GM23338 (cell line): Measurements from ENCODE around the gene SLC17A7. TPM values are rescaled to one million over a fixed set of nuclear protein-coding genes. Genes with fewer than 3 reads are reported as not detected.

Experiments used
- ATAC-seq: fragments of 200-7000 bp; cut with Tn5 transposase; 3 replicates; pipeline ENCODE4 v1.9.1; 2020
- DNase-seq: peaks from one replicate; pipeline ENCODE4 v3.0.0-alpha.2; 2015; ENCODE audit warnings: low spot score
- H2AFZ ChIP-seq: fragments of 200-600 bp; sonication (generic); 2 replicates; pipeline ENCODE4 v1.8.0; 2016; ENCODE audit warnings: antibody characterized with exemption, mild to moderate bottlenecking, moderate library complexity
- H3F3A ChIP-seq: fragments of 200-600 bp; sonication (generic); replicated peaks from 2 replicates; pipeline ENCODE4 v1.8.0; 2017; ENCODE audit warnings: antibody characterized with exemption, mixed run types, low read depth
- H3K27ac ChIP-seq: fragments of 200-600 bp; sonication (generic); 2 replicates; pipeline ENCODE4 v1.6.1; 2016; ENCODE audit warnings: low read depth
- H3K27me3 ChIP-seq: fragments of 200-600 bp; sonication (generic); 2 replicates; pipeline ENCODE4 v1.8.0; 2016; ENCODE audit warnings: mild to moderate bottlenecking, mixed run types, moderate library complexity; ENCODE audit not compliant: insufficient read depth
- H3K36me3 ChIP-seq: fragments of 200-600 bp; sonication (generic); 2 replicates; pipeline ENCODE4 v1.8.0; 2016; ENCODE audit warnings: mild to moderate bottlenecking; ENCODE audit not compliant: insufficient read depth
- H3K4me1 ChIP-seq: fragments of 200-600 bp; sonication (generic); 2 replicates; pipeline ENCODE4 v1.8.0; 2016; ENCODE audit warnings: mild to moderate bottlenecking, moderate library complexity; ENCODE audit not compliant: insufficient read depth
- H3K4me2 ChIP-seq: fragments of 200-600 bp; sonication (generic); 2 replicates; pipeline ENCODE4 v1.7.1; 2017; ENCODE audit warnings: mixed run types
- H3K4me3 ChIP-seq: fragments of 200-600 bp; sonication (generic); 2 replicates; pipeline ENCODE4 v1.6.1; 2016; ENCODE audit warnings: mixed run types
- H3K79me2 ChIP-seq: fragments of 200-600 bp; sonication (generic); replicated peaks from 2 replicates; pipeline ENCODE4 v1.8.0; 2017; ENCODE audit warnings: mild to moderate bottlenecking; ENCODE audit not compliant: insufficient read depth
- H3K9me2 ChIP-seq: fragments of 200-600 bp; sonication (generic); 2 replicates; pipeline ENCODE4 v1.8.0; 2017; ENCODE audit not compliant: insufficient read depth
- H4K20me1 ChIP-seq: fragments of 200-600 bp; sonication (generic); replicated peaks from 2 replicates; pipeline ENCODE4 v1.8.0; 2017; ENCODE audit warnings: mild to moderate bottlenecking; ENCODE audit not compliant: insufficient read depth
- H3K27ac Mint-ChIP-seq: 2 replicates; pipeline ENCODE4 v1.8.0; 2020; ENCODE audit warnings: inconsistent platforms, mild to moderate bottlenecking, moderate library complexity, mixed read lengths
- H3K27me3 Mint-ChIP-seq: 3 replicates; pipeline ENCODE4 v1.8.0; 2022; ENCODE audit warnings: low read depth, mild to moderate bottlenecking, moderate library complexity, mixed read lengths, inconsistent platforms; ENCODE audit not compliant: insufficient read depth, poor library complexity
- H3K36me3 Mint-ChIP-seq: 3 replicates; pipeline ENCODE4 v1.8.0; 2021; ENCODE audit warnings: low read depth, mild to moderate bottlenecking, inconsistent platforms, moderate library complexity, mixed read lengths
- H3K4me1 Mint-ChIP-seq: 3 replicates; pipeline ENCODE4 v1.8.0; 2020; ENCODE audit warnings: mild to moderate bottlenecking, inconsistent platforms, mixed read lengths
- H3K4me3 Mint-ChIP-seq: 3 replicates; pipeline ENCODE4 v1.8.0; 2021; ENCODE audit warnings: moderate library complexity, mild to moderate bottlenecking, inconsistent platforms, mixed read lengths
- H3K9me3 Mint-ChIP-seq: 3 replicates; pipeline ENCODE4 v1.8.0; 2020; ENCODE audit warnings: moderate library complexity, mild to moderate bottlenecking, inconsistent platforms, mixed read lengths
- CREB1 ChIP-seq: fragments of 250-450 bp; sonication (Bioruptor Pico); IDR thresholded peaks from 2 replicates; pipeline ENCODE4 v1.5.0; 2020; ENCODE audit warnings: low read depth, mild to moderate bottlenecking, moderate library complexity
- CTCF ChIP-seq, 2 experiments: fragments of 200-600 bp in 1 of 2; sonication (generic) in 1 of 2; conservative IDR thresholded peaks; 2 replicates each; pipeline versions ENCODE4 v1.5.1 to v1.6.1; 2016 to 2017; ENCODE audit warnings: antibody characterized with exemption in 2 of 2, low read depth in 2 of 2, mild to moderate bottlenecking in 2 of 2, moderate library complexity in 1 of 2
- ETS1 ChIP-seq: IDR thresholded peaks from 2 replicates; pipeline ENCODE4 v1.6.1; 2016; ENCODE audit warnings: antibody characterized with exemption
- EZH2 ChIP-seq: fragments of 200-600 bp; sonication (generic); IDR thresholded peaks from one replicate; pipeline ENCODE4 v1.8.0; 2017; ENCODE audit warnings: antibody characterized with exemption, mild to moderate bottlenecking, low read depth; ENCODE audit not compliant: unreplicated experiment
- EZH2phosphoT487 ChIP-seq: fragments of 200-600 bp; sonication (generic); IDR thresholded peaks from one replicate; pipeline ENCODE4 v1.8.1; 2018; ENCODE audit warnings: antibody characterized with exemption; ENCODE audit not compliant: unreplicated experiment
- JUNB ChIP-seq: IDR thresholded peaks from one replicate; pipeline ENCODE4 v1.6.1; 2016; ENCODE audit warnings: antibody characterized with exemption; ENCODE audit not compliant: unreplicated experiment
- NANOG ChIP-seq: IDR thresholded peaks from 2 replicates; pipeline ENCODE4 v1.6.1; 2016; ENCODE audit warnings: antibody characterized with exemption, borderline replicate concordance
- POLR2AphosphoS5 ChIP-seq: IDR thresholded peaks from 2 replicates; pipeline ENCODE4 v1.6.1; 2016; ENCODE audit warnings: antibody characterized with exemption, low read depth
- REST ChIP-seq: IDR thresholded peaks from one replicate; pipeline ENCODE4 v1.6.1; 2018; ENCODE audit warnings: antibody characterized with exemption; ENCODE audit not compliant: unreplicated experiment
- STAT1 ChIP-seq: IDR thresholded peaks from one replicate; pipeline ENCODE4 v1.6.1; 2016; ENCODE audit warnings: antibody characterized with exemption; ENCODE audit not compliant: unreplicated experiment
- ZNF114 ChIP-seq: fragments of 250-450 bp; sonication (Bioruptor Pico); IDR thresholded peaks from 2 replicates; pipeline ENCODE4 v1.5.0; 2020; ENCODE audit warnings: mild to moderate bottlenecking, moderate library complexity
- ZNF331 ChIP-seq: fragments of 250-450 bp; sonication (Bioruptor Pico); IDR thresholded peaks from 2 replicates; pipeline ENCODE4 v1.5.0; 2020; ENCODE audit warnings: low read depth, mild to moderate bottlenecking, moderate library complexity
- polyA plus RNA-seq: library from polyadenylated mRNA; unstranded; fragments of >200 nt; fragmentation: Nextera tagmentation; extraction: Ambion mirVana; gene quantifications from 2 replicates; pipeline ENCODE4 v1.2.1, GENCODE V29; 2016
- total RNA-seq: library from RNA; depleted of rRNA; stranded (reverse); fragments of >200 nt; shearing (Covaris generic); gene quantifications from 2 replicates; pipeline ENCODE4 v1.2.3, GENCODE V29; 2014

Gene SLC17A7
- total and polyA plus RNA-seq, 2 experiments from 2014 or later: 0.90 to 1.5 TPM

- H3F3A ChIP-seq: 0 out of 2 replicates have a peak, but pooled peaks cover 3% of the 10 kb centered on the region
- no peaks in the 10 kb centered on the region for H4K20me1 ChIP-seq
- Mint-ChIP-seq H3K4me3 (no peak overlapping the region), H3K9me3 (peaks cover 5% of the 10 kb centered on the region; the same call in 1 of the 3 replicates), H3K27ac (no peak overlapping the region), H3K4me1 (peaks cover 2% of the 10 kb centered on the region; the same call in 1 of the 3 replicates), H3K27me3 (peaks cover 4% of the 10 kb centered on the region), H3K36me3 (no peaks in the 10 kb centered on the region; the same call in 1 of the 3 replicates)
- no peaks in the 10 kb centered on the region for H3K27me3 ChIP-seq
- H3K4me2 ChIP-seq: no peak overlapping the region
- no peaks in the 10 kb centered on the region for H3K36me3 ChIP-seq
- H3K4me3 ChIP-seq: no peak overlapping the region
- ATAC-seq (no peak), DNase-seq (no peak)
- H3K79me2 ChIP-seq: no peaks in the 10 kb centered on the region
- H3K27ac ChIP-seq: no peak overlapping the region
- no peak for TF ChIP-seq EZH2
- TF ChIP-seq CTCF (conservative IDR thresholded peaks at IDR 0.05; ENCODE audit: low read depth in 2 of 2): no peak
- TF ChIP-seq ZNF114 (CRISPR knock-in tag): no peak
- no peak for TF ChIP-seq CREB1 (CRISPR knock-in tag)
- no peak for TF ChIP-seq JUNB
- H2AFZ ChIP-seq: no peak overlapping the region
- no peaks in the 10 kb centered on the region for H3K4me1 ChIP-seq
- H3K9me2 ChIP-seq: no peaks in the 10 kb centered on the region
Measured at GRCh38 chr19:49383599-49383998, 57.7 kb downstream of the SLC17A7 start.

GRCh38 chr19:49382639-49383038 lies 58.7 kb downstream of the SLC17A7 start:
- H2AFZ ChIP-seq: no peak overlapping the region
- H3K27me3 ChIP-seq: no peaks in the 10 kb centered on the region
- no peak overlapping the region for H3K4me3 ChIP-seq
- H3K9me3 Mint-ChIP-seq: peaks cover 5% of the 10 kb centered on the region; the same call in 1 of the 3 replicates
- 0 out of 2 replicates have a peak, but pooled peaks cover 3% of the 10 kb centered on the region for H3F3A ChIP-seq
- no peaks in the 10 kb centered on the region; the same call in 2 of the 3 replicates for H3K36me3 Mint-ChIP-seq
- peaks cover 4% of the 10 kb centered on the region for H3K27me3 Mint-ChIP-seq
- no peaks in the 10 kb centered on the region for H3K4me1 ChIP-seq
- H3K4me3 Mint-ChIP-seq: no peak overlapping the region
- no peak overlapping the region for H3K4me2 ChIP-seq
- no peak overlapping the region for H3K27ac ChIP-seq
- no peak for ATAC-seq
- no peaks in the 10 kb centered on the region for H4K20me1 ChIP-seq
- no peaks in the 10 kb centered on the region for H3K79me2 ChIP-seq
- H3K27ac Mint-ChIP-seq: no peak overlapping the region
- no peaks in the 10 kb centered on the region for H3K9me2 ChIP-seq
- no peaks in the 10 kb centered on the region for H3K36me3 ChIP-seq
- peaks cover 2% of the 10 kb centered on the region; the same call in 1 of the 3 replicates for H3K4me1 Mint-ChIP-seq
- no peak for DNase-seq
- no peak for TF ChIP-seq JUNB
- no peak for TF ChIP-seq ZNF331 (CRISPR knock-in tag)
- no peak for TF ChIP-seq EZH2phosphoT487
- TF ChIP-seq NANOG: no peak
- no peak for TF ChIP-seq REST
- TF ChIP-seq POLR2AphosphoS5: no peak
- no peak for TF ChIP-seq ETS1
- TF ChIP-seq STAT1: no peak
